OCI-LY7 (cell line): ENCODE measurements around the gene ELMO1. TPM values are rescaled to one million over a fixed set of nuclear protein-coding genes. Genes with fewer than 3 reads are reported as not detected.

Experiments used
- BruUV-seq: library from RNA; stranded (reverse); fragments of 400-500 nt; replicated peaks from 2 replicates; lab custom pipeline; 2021; lab: Mats Ljungman, UMichigan
- CTCF ChIA-PET: fragments of 300-600 bp; sonication (Branson Sonifier 250); formaldehyde crosslinking; loops from one replicate; lab custom pipeline; 2022; ENCODE audit warnings: antibody characterized with exemption; ENCODE audit not compliant: unreplicated experiment; lab: Charles Lee
- POLR2A ChIA-PET: fragments of 300-600 bp; sonication (Branson Sonifier 250); formaldehyde crosslinking; loops from one replicate; lab custom pipeline; 2022; ENCODE audit warnings: antibody characterized with exemption; lab: Charles Lee
- DNase-seq: peaks from one replicate; pipeline ENCODE4 v3.0.0-alpha.2; 2015; ENCODE audit warnings: low spot score
- H2AFZ ChIP-seq: fragments of 200-600 bp; sonication (generic), shearing (Covaris generic); 2 replicates; pipeline ENCODE4 v1.6.1; 2014; ENCODE audit warnings: mild to moderate bottlenecking, antibody characterized with exemption, low read length, moderate library complexity
- H3K27ac ChIP-seq: fragments of 200-600 bp; sonication (generic); 2 replicates; pipeline ENCODE4 v1.5.1; 2014; ENCODE audit warnings: mixed run types, low read depth, mild to moderate bottlenecking, moderate library complexity, low read length, inconsistent platforms; ENCODE audit not compliant: poor library complexity, severe bottlenecking
- H3K36me3 ChIP-seq: fragments of 200-600 bp; sonication (generic); 2 replicates; pipeline ENCODE4 v1.6.1; 2014; ENCODE audit warnings: mild to moderate bottlenecking, antibody characterized with exemption, low read length, moderate library complexity, mixed read lengths; ENCODE audit not compliant: insufficient read depth
- H3K4me1 ChIP-seq: fragments of 200-600 bp; sonication (generic); 2 replicates; pipeline ENCODE4 v1.5.1; 2014; ENCODE audit warnings: mild to moderate bottlenecking, low read length; ENCODE audit not compliant: insufficient read depth, poor library complexity, severe bottlenecking
- H3K4me2 ChIP-seq: fragments of 200-600 bp; sonication (generic); 2 replicates; pipeline ENCODE4 v1.6.1; 2014; ENCODE audit warnings: mild to moderate bottlenecking, low read length
- H3K4me3 ChIP-seq: fragments of 200-600 bp; sonication (generic); 2 replicates; pipeline ENCODE4 v1.5.1; 2014; ENCODE audit warnings: mild to moderate bottlenecking, low read depth, low read length; ENCODE audit not compliant: poor library complexity, severe bottlenecking
- H3K79me2 ChIP-seq: fragments of 200-600 bp; sonication (generic); 2 replicates; pipeline ENCODE4 v1.6.1; 2016; ENCODE audit warnings: low read depth, mild to moderate bottlenecking, low read length, moderate library complexity, mixed read lengths; ENCODE audit not compliant: insufficient read depth
- H3K9me2 ChIP-seq: fragments of 200-600 bp; sonication (generic); 2 replicates; pipeline ENCODE4 v1.6.1; 2016; ENCODE audit warnings: mild to moderate bottlenecking, low read length, mixed read lengths; ENCODE audit not compliant: insufficient read depth
- H3K9me3 ChIP-seq: fragments of 200-600 bp; sonication (generic); 2 replicates; pipeline ENCODE4 v1.6.1; 2014; ENCODE audit warnings: mild to moderate bottlenecking, mixed run types, low read length, mixed read lengths
- H4K20me1 ChIP-seq: fragments of 200-600 bp; sonication (generic); 2 replicates; pipeline ENCODE4 v1.6.1; 2014; ENCODE audit warnings: mild to moderate bottlenecking, antibody characterized with exemption, low read length, moderate library complexity, mixed read lengths; ENCODE audit not compliant: insufficient read depth
- CTCF ChIP-seq: fragments of 200-600 bp; sonication (generic); conservative IDR thresholded peaks from 2 replicates; pipeline ENCODE4 v1.5.1; 2014; ENCODE audit warnings: mild to moderate bottlenecking, antibody characterized with exemption, low read length, moderate library complexity, mixed read lengths
- EZH2phosphoT487 ChIP-seq: fragments of 200-600 bp; sonication (generic); IDR thresholded peaks from 2 replicates; pipeline ENCODE4 v1.6.1; 2018; ENCODE audit warnings: low read depth, borderline replicate concordance, mild to moderate bottlenecking, mixed run types, antibody characterized with exemption, low read length, moderate library complexity, mixed read lengths
- intact Hi-C: fragments of 100-400 bp; cut with micrococcal nuclease; formaldehyde crosslinking; loops from one replicate; pipeline ENCODE4 v1.10.0; 2022; ENCODE audit not compliant: unreplicated experiment
- total RNA-seq, 2 experiments: library from RNA; depleted of rRNA in 1 of 2; stranded (reverse); fragments of >200 nt in 1 of 2; shearing (Covaris generic) in 1 of 2; gene quantifications; 2 replicates each; pipeline ENCODE4 v1.2.3, GENCODE V29; 2014 to 2022

The ELMO1 gene
- total RNA-seq, 2 experiments from 2014 or later = 101 to 103 TPM

GRCh38 chr7:37285706-37286453, 162.8 kb downstream of the ELMO1 start:
- peaks cover 18% of the 10 kb centered on the region; the same call in 1 of the 2 replicates for H4K20me1 ChIP-seq
- CTCF ChIA-PET = interaction anchor here (0.6 to 1.2 kb wide), 3 partner anchors 10 to 162 kb away, joined by 4 to 8 read pairs (median 6); no protein-coding TSS in a partner anchor
- no peak overlapping the region for H3K27ac ChIP-seq
- no peak for DNase-seq
- TF ChIP-seq EZH2phosphoT487 = no peak
- TF ChIP-seq CTCF = no peak
- POLR2A ChIA-PET = interaction anchor here (0.6 to 1.6 kb wide), 4 partner anchors 10 to 68 kb away, joined by 3 to 4 read pairs (median 3); no protein-coding TSS in a partner anchor
- H3K9me2 ChIP-seq = no peaks in the 10 kb centered on the region
- no peak overlapping the region for H2AFZ ChIP-seq
- H3K4me1 ChIP-seq = peaks cover 41% of the 10 kb centered on the region
- BruUV-seq = no TSS peak
- H3K36me3 ChIP-seq = peaks cover 26% of the 10 kb centered on the region
- H3K4me3 ChIP-seq = no peak overlapping the region
- peaks cover 72% of the 10 kb centered on the region for H3K79me2 ChIP-seq
- H3K4me2 ChIP-seq = peak overlapping the region; percentile 69
- intact Hi-C loops = loop anchor here (1.0 to 2.0 kb wide), 4 partner anchors 57 to 209 kb away; partner anchors contain the start of gene ELMO1
- H3K9me3 ChIP-seq = no peaks in the 10 kb centered on the region

- H3K4me2 ChIP-seq = no peak overlapping the region
- ChIA-PET POLR2A (interaction anchor here (0.7 to 1.6 kb wide), 3 partner anchors 13 to 68 kb away, joined by 3 to 4 read pairs (median 3); no protein-coding TSS in a partner anchor), CTCF (interaction anchor here (1.1 kb wide), 2 partner anchors 14 to 69 kb away, joined by 3 to 6 read pairs; no protein-coding TSS in a partner anchor)
- H3K36me3 ChIP-seq = peaks cover 26% of the 10 kb centered on the region
- peak; percentile 47 for DNase-seq
- H3K79me2 ChIP-seq = peaks cover 66% of the 10 kb centered on the region
- TF ChIP-seq CTCF (peak; percentile 92), EZH2phosphoT487 (no peak)
- intact Hi-C loops = loop anchor here (1.0 to 2.0 kb wide), 4 partner anchors 58 to 210 kb away; partner anchors contain the start of gene ELMO1
- H3K27ac ChIP-seq = no peak overlapping the region
- no TSS peak for BruUV-seq
- H3K9me3 ChIP-seq = no peaks in the 10 kb centered on the region
- no peak overlapping the region for H2AFZ ChIP-seq
- peaks cover 36% of the 10 kb centered on the region for H3K4me1 ChIP-seq
- H4K20me1 ChIP-seq = peaks cover 18% of the 10 kb centered on the region; the same call in 1 of the 2 replicates
- H3K9me2 ChIP-seq = no peaks in the 10 kb centered on the region
- no peak overlapping the region for H3K4me3 ChIP-seq
These were observed 163.8 kb downstream of the ELMO1 start for GRCh38 chr7:37284805-37285231.
